Chondrocyte (in vitro differentiated cells): ENCODE measurements around the gene GAK. TPM values are rescaled to one million over a fixed set of nuclear protein-coding genes. Genes with fewer than 3 reads are reported as not detected.
A peak's percentile ranks its signal among the peaks of the same experiment; 100 is the strongest.

ENCODE experiments used
- DNase-seq: peaks from one replicate; pipeline ENCODE4 v3.0.0; 2021; ENCODE audit warnings: mixed read lengths, low spot score
- H3K27ac Mint-ChIP-seq: one replicate; pipeline ENCODE4 v1.8.0; 2021; ENCODE audit warnings: mild to moderate bottlenecking, moderate library complexity, mixed read lengths; ENCODE audit not compliant: unreplicated experiment
- H3K27me3 Mint-ChIP-seq: 2 replicates; pipeline ENCODE4 v1.8.0; 2021; ENCODE audit warnings: low read depth, mixed read lengths
- H3K36me3 Mint-ChIP-seq: 2 replicates; pipeline ENCODE4 v1.8.0; 2021; ENCODE audit warnings: low read depth, mixed read lengths
- H3K4me1 Mint-ChIP-seq: 2 replicates; pipeline ENCODE4 v1.8.0; 2021; ENCODE audit warnings: low read depth, mild to moderate bottlenecking, mixed read lengths
- H3K4me3 Mint-ChIP-seq: one replicate; pipeline ENCODE4 v1.8.0; 2021; ENCODE audit warnings: mild to moderate bottlenecking, moderate library complexity, mixed read lengths; ENCODE audit not compliant: unreplicated experiment
- H3K9me3 Mint-ChIP-seq: 2 replicates; pipeline ENCODE4 v1.8.0; 2021; ENCODE audit warnings: low read depth, mixed read lengths
- CTCF ChIP-seq: fragments of 200-600 bp; sonication (generic); IDR thresholded peaks from 2 replicates; pipeline ENCODE4 v1.5.0; 2021; ENCODE audit warnings: antibody characterized with exemption, mild to moderate bottlenecking, moderate library complexity
- total RNA-seq: library from RNA; stranded (reverse); gene quantifications from 3 replicates; pipeline ENCODE4 v1.2.1, GENCODE V29; 2021

Gene GAK
- total RNA-seq, 1 donor from 2014 or later = 61.4 TPM

- Mint-ChIP-seq H3K27me3 (no peaks in the 10 kb centered on the region), H3K4me1 (peaks cover 5% of the 10 kb centered on the region), H3K27ac (no peak overlapping the region), H3K4me3 (no peak overlapping the region), H3K36me3 (peaks cover 25% of the 10 kb centered on the region), H3K9me3 (no peaks in the 10 kb centered on the region)
- peak; percentile 87 for DNase-seq
- TF ChIP-seq CTCF = no peak
Observed at GRCh38 chr4:849478-850175, 82.5 kb downstream of the GAK start.

GRCh38 chr4:848803-849477, 83.2 kb downstream of the GAK start:
- no peak for TF ChIP-seq CTCF
- Mint-ChIP-seq H3K4me3 (no peak overlapping the region), H3K9me3 (no peaks in the 10 kb centered on the region), H3K27me3 (no peaks in the 10 kb centered on the region), H3K4me1 (peaks cover 5% of the 10 kb centered on the region), H3K36me3 (peaks cover 22% of the 10 kb centered on the region), H3K27ac (no peak overlapping the region)
- peak; percentile 83 for DNase-seq

- H3K4me1 Mint-ChIP-seq = peaks cover 5% of the 10 kb centered on the region
Observed at GRCh38 chr4:848307-848691, 83.8 kb downstream of the GAK start.

GRCh38 chr4:845836-846251, 86.3 kb downstream of the GAK start:
- no peak for TF ChIP-seq CTCF
- no peak overlapping the region for H3K27ac Mint-ChIP-seq
- H3K4me3 Mint-ChIP-seq = no peak overlapping the region
- peaks cover 5% of the 10 kb centered on the region for H3K4me1 Mint-ChIP-seq
- peaks cover 2% of the 10 kb centered on the region for H3K9me3 Mint-ChIP-seq
- peaks cover 18% of the 10 kb centered on the region for H3K36me3 Mint-ChIP-seq
- no peaks in the 10 kb centered on the region for H3K27me3 Mint-ChIP-seq
- peak; percentile 26 for DNase-seq

More at GRCh38 chr4:848307-848691, 83.8 kb downstream of the GAK start:
- Mint-ChIP-seq H3K27ac (no peak overlapping the region), H3K27me3 (no peaks in the 10 kb centered on the region), H3K36me3 (peaks cover 21% of the 10 kb centered on the region), H3K4me3 (no peak overlapping the region), H3K9me3 (no peaks in the 10 kb centered on the region)
- peak; percentile 88 for DNase-seq
- no peak for TF ChIP-seq CTCF

GRCh38 chr4:845233-845835, 86.8 kb downstream of the GAK start:
- DNase-seq = peak; percentile 57
- H3K36me3 Mint-ChIP-seq = peaks cover 18% of the 10 kb centered on the region
- peaks cover 2% of the 10 kb centered on the region for H3K9me3 Mint-ChIP-seq
- TF ChIP-seq CTCF = no peak
- peaks cover 5% of the 10 kb centered on the region for H3K4me1 Mint-ChIP-seq
- no peaks in the 10 kb centered on the region for H3K27me3 Mint-ChIP-seq
- H3K4me3 Mint-ChIP-seq = no peak overlapping the region
- H3K27ac Mint-ChIP-seq = no peak overlapping the region
